Left kidney (tissue), 2 donors: Measurements from ENCODE around the gene RELL2. TPM values are rescaled to one million over a fixed set of nuclear protein-coding genes. Genes with fewer than 3 reads are reported as not detected.

Experiments
- DNase-seq: peaks from one replicate; pipeline ENCODE4 v3.0.0-alpha.2; 2013
- polyA plus RNA-seq: library from polyadenylated mRNA; unstranded; fragments of 120-200 nt; gene quantifications from one replicate; pipeline ENCODE4 v1.2.1, GENCODE V29; 2013; ENCODE audit not compliant: insufficient read length

The RELL2 gene
- polyA plus RNA-seq, 1 donor, result 1.1 TPM

DNA sequence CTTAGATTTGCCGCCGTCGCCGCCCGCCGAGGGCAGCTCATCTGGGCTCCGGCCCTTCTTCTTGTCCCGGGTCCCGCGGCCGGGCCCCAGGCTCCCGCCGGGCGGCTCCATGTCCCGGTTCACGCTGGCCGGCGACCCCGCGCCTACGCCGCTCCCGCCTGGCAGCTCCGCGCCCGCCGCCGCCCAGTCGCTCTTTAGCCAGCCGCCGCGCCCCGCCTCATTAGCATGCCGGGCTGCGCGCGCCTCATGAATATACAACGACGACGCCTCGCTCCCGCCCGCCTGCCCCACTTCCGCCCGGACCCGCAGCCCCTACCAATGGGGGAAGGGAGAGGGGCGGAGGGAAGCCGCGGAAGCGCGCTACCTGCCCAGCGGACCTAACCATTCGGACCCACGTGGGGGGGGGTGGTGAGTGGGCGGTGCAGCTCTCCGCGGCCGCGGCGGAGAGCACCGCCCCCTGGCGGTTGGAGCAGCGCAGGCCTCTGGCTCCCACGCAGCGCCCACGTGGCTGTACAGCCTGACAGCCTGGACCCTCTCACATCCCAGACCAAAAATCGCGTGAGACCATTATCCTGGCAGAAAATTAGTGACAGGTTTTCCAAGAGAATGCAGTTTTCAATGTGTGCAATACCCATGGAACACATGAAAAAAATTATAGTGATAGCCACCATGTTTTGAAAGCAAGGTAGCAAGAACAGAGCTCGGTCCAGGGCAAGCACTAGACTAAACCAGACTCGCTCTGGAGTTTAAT is 17.8 kb upstream of the RELL2 start, which contains the start of gene DIAPH1:
TSS of gene DIAPH1 (minus strand) at position 197 of the 751 bp plus-strand sequence. CDS start at position 111, 86 bp downstream.
- DNase-seq, result peak; percentile 95

DNA sequence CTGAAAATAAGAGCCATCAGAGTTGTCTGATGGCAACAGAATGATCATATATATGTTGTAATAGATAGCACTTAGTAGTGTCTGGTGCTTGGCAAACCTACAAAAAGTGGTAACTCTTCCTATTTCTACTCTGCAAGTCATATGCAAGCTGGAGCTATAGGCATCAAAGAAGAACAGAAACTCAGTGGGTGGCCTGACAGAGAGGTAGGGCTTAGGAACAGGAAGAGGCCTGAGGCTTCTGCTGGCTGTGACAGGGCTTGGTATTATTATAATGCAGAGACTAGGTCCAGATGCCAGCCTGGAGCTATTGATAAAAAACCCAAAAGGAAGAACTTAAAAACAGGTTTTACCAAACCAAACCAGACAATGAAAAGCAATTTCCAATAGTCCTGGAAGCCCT is 13.6 kb upstream of the RELL2 start:
- DNase-seq, result no peak

DNA sequence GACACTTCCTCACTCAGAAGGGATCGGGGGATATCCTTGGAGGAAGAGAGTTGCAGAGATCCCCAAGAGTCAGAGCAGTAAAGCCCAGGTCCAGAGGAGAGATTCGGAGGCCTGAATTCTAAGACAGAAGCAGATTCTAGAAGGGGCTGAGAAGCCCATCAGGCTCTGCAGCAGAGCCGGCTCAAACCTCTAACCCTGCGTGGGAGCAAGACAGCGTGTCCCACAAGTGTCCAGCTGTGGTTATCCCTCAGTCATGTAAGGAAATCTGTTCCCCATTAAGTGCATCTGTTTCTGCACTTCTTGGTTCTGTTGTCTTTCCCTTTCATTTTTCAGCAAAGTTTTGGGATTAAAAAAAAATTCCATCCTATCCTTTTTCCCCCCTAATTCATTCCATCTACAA is 13.2 kb upstream of the RELL2 start:
- DNase-seq, result no peak

DNA sequence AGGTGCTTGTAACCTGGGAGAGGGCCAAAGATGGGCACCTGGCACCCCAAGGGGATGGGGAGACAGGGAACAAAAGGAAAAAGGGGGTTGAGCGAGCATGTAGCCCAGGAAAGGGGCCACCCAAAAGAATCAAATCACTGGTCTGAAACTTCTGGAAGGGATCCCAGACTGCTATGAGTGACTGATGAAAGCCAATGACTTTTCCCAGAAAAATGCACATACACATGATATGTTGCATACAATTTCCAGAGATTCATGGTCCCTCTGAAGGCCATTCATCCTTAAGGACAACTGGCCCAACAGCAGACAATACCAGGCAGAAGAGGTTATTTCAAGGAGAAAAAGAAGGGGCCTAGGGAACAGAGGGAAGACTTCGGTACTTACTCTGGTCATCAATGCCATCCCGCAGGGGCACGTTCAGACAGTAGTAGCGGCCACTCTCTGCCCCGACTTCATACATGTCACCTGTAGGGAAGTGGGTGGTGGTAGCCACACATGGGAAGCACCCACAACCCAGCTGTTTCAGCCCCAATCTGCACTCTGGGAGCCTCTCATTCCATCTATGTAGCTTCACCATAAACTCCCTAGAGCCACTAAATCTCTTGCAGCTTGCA is 8.5 kb upstream of the RELL2 start:
- DNase-seq, result no peak

DNA sequence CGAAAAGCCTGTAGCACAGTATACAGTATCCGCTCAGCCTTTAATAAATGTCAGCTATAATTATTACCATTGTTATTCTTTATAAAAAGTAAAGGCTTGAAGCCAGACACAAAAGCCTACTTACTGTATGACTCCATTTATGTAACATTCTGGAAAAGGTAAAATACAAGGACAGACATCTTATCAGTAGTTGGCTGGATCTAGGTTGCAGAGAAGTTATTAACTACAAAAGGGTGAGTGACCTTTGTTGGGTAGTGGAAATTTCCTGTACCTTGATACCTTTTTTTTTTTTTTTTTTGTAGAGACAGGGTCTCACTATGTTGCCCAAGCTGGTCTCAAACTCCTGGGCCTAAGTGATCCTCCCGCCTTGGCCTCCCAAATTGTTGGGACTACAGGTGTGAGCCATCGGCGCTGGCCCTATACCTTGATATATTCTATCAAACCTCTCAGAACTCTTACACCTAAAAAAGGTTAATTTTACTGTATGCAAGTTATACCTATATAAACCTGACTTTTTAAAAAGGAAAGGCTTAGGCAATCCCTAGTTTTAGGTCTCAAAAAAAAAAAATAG is 6.1 kb upstream of the RELL2 start:
- DNase-seq, result no peak

DNA sequence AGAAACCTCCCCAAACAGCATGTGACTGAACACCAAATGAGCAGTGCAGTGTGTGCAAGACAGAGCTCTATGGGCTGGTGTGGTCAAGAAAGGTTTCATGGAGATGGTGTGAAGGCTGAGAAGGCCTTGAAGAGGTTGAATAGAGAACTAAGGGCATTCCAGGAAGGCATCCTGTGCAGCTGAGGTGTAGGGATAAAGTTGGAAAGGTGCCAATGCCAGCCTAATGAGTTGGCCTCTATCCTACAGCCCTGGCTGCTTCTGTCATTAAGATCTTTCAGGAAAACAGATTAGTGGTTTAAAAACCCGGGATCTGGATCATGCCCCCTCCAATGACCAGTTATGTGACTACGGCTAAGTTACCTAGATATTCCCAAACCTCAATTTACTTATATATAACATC is 4.1 kb upstream of the RELL2 start:
- DNase-seq, result no peak

DNA sequence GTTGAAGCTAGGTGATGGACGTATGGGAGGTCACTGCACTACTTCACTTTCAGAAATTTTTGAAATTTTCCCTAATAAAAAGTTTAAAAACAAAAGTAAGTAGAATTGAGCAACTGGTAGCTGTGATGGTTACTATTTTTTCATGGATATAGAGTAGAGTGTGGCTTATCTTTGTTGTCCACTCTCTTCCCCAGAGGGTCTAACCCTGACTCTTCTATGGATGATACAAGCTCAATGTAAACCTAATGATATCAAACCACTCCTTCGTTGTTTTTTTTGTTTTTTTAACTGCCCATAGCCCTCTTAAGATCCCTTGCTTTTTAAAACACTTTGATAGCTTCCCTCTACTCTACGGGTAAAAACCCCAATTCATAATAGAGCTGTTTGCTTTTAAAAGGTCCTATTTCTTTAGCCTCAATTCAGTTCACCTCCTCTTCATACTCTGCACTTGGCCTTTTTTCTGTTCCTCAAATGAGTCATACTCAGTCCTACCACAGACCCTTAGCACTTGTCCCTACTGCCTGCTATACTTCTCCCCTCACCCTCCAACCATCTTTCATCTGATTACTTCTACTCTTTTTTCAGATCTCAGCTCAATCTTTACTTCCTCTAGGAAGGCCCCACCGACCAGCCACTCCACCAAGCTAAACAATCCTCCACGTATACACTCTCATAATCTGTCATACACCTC is 2.8 kb upstream of the RELL2 start:
- no peak for DNase-seq

DNA sequence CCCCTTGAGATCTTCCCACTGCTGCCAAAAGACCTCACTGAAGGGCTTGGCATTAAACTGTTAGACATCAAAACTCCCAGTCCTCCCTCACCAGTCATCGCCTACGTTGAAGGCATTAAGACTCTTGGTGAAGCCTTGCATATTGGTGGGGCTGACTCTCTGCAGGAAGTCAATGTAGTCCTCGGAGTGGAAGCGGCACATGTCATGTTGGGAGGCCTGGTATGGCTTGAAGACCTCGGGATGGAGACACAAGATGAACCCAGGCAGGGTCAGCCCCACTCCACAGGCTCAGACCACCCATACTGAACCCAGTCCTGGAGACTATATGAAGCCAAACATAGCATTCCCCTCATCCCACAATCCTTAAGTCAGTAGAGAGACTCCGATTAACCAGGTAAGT is 2.1 kb upstream of the RELL2 start:
- DNase-seq, result no peak

DNA sequence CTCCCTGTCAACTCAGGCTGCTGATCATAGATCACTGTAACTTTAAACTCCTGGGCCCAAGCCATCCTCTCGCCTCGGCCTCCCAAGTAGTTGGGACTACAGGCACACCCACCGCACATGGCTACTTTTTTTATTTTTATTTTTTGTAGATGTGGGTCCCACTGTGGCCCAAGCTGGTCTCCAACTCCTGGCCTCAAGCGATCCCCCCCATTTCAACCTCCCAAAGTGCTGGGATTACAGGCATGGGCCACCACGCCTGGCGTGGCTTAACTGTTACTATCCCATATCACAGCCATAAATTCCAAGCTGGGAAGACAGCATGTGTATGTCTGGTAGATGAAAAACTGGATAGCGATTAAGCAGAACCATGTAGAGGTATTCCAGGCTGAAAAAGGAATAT is 1.2 kb upstream of the RELL2 start:
- no peak for DNase-seq

DNA sequence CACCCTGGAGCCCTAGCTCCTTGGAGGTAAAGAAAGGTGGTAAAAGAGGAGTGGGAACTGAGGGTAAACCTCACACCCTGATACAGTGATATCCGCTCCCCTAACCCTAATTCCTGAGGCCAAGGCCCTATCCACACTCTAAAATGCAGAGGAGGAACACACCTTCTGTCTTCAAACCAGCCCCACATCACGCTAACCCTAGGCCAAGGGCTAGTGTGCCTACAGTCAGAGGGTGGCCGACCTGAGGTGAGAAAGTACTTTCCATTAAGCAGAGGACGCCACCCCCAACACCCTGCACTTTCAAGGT is 738 bp upstream of the RELL2 start:
- DNase-seq, result no peak

DNA sequence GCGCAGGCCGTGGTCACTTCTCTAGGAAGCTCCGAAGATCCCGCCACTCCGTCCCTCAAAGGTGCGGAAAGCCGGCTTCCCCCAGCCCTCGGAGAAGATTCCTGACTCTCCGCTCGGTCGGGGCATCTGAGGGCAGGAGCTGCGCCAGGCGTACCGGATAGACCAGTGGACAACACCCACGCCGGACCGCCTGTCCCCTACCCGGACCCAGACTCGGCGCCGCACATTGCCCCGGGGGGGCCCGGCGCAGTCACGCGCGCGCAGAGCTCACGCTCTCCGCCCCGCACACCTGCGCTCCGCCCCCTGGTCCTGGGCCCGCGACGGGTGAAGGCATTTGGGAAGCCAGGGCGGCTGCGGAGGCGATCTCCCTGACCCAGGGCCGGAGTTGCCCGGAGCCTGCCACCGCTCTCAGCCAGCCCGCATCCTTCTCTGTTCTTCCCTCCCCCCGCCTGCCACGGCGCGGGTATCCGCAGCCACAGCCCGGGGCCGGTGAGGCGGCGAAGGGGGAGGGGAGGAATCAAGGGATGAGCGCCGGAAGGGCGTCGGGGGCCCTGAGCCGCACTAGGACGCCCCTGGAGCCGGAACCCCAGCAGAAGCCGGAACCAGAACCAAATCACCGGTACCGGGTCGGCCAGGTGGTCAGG is 448 bp downstream of the RELL2 start:
- DNase-seq, result no peak

DNA sequence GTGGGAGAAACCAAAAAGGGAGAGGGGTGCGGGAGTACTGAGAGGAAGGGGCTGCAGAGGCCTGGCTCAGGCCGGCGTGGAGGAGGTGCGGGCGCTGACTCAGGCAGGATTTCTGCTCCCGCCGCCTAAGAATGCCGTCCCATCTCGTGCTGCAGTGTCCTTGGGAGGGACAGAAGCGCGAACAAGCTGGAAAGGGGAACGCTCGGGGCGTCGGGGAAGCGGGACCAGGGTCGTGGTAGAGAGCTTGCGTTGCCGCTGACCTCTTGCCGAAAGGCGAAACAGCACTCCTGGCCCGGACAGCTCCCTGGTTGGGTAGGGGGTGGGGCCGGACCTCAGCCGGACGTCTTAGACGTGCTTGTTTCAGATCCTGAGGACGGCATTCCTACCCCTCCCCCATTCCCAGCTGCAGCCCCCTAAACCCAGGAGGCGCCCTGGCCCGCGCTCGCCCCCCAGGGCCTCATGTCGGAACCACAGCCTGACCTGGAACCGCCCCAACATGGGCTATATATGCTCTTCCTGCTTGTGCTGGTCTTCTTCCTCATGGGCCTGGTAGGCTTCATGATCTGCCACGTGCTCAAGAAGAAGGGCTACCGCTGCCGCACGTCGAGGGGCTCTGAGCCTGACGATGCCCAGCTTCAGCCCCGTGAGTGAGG is 1.1 kb downstream of the RELL2 start:
- peak; percentile 40 for DNase-seq

DNA sequence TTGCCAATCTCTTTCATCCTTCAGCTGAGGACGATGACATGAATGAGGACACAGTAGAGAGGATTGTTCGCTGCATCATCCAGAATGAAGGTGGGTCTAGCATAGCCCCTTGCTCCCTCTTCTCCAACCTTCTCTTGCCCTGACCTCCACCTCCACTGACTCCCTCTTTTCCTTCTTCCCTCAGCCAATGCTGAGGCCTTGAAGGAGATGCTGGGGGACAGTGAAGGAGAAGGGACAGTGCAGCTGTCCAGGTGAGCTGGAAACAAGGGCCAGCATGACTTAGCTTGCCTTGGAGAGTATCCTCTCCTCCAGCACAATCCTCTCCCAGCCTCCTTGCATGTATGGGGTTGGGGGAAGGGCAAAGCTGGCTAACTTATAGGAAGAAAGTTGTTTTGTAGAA is 2.0 kb downstream of the RELL2 start:
- no peak for DNase-seq

DNA sequence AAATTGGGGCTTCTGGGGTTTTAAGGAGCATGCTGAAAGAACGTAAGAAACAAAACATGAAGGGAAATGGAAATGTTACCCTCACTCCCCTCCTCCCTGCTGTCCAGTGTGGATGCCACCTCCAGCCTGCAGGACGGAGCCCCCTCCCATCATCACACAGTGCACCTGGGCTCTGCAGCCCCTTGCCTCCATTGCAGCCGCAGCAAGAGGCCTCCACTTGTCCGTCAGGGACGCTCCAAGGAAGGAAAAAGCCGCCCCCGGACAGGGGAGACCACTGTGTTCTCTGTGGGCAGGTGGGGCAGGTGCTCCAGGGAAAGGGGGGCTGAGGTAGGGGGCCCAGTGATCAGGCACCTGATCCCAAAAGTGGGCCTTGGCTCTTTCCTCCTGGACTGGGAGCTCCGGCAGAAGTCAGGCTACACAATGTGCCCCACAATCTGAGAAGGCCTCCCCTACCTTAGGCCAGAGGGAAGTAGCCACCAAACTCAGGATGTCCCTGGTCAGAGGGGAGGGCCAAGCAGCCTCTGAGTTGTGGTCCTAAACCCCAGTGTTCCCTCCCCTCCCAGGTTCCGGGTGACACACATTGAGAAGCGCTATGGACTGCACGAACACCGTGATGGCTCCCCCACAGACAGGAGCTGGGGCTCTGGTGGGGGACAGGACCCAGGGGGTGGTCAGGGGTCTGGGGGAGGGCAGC is 2.7 kb downstream of the RELL2 start:
- no peak for DNase-seq

DNA sequence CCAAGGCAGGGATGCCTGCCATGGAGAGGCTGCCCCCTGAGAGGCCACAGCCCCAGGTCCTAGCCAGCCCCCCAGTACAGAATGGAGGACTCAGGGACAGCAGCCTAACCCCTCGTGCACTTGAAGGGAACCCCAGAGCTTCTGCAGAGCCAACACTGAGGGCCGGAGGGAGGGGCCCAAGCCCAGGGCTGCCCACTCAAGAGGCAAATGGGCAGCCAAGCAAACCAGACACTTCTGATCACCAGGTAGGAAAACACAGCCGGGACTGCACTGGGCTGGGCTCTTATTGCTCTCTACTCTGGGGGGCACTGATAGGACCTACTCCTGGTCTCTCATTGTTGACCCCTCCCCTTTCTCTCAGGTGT is 3.2 kb downstream of the RELL2 start:
- no peak for DNase-seq

DNA sequence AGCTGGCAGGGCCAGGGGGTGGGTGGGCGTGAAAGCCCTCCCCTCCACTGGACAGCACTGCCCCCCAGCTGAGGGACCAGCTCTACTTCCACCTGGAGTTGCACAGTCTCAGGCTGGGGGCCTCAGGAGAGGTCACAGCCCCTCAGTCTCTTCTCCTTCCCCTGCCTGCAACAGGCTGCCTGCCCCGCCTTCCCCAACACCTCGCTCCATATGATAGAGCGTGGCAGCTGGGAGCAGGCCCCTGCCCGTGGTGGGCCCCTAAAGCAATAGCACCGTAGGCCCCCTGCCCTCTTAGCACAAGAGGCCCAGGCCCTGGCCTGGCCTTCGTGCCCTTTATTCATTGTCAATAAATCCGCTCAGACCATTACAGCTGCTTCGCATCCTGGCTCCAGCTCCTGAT is 3.9 kb downstream of the RELL2 start:
- DNase-seq, result no peak

DNA sequence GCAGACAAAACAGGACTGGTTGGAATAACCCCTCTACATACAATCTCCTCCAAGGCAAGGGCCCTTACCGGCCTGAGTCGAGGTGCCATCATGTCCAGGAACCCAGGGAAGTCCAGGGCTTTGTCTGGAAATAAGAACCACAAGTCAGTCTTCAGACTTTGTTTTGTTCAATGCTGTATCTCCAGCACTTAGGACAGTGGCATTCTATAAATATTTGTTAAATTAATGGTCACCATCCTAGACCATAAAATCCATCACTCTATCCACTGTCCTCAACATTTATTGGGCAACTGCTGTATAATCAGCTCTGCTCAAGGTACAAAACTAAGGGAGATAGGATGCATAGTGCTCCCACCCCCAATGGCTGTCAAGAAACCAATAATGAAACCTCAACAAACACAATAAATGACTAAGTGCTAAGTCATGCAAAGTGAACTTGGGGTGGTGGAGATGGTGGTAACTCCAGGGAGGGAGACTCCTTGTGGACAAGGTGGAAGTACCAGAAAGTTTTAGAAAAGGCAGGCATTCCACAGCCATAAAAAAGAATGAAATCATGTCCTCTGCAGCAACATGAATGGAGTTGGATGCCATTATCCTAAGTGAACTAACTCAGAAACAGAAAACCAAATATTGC is 5.0 kb downstream of the RELL2 start:
- DNase-seq, result no peak

DNA sequence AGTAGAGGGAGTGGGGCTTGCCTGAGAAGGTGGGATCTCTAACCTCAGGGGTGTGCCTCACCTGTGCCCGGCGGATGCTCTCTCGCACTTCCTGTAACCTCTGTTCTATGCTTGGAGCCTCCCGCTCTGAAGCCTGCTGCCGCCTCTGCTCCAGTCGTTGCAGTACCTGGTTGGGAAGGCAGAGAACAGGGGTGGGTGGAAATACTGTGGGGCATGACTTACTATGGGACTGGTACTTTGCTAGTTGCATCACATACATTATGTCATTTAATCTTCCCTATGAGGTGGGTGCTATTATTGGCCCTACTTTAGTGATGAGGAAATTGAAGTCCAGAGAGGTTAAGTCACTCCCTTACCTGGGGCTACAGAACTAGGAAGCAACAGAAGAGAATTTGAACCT is 9.2 kb downstream of the RELL2 start:
- no peak for DNase-seq

DNA sequence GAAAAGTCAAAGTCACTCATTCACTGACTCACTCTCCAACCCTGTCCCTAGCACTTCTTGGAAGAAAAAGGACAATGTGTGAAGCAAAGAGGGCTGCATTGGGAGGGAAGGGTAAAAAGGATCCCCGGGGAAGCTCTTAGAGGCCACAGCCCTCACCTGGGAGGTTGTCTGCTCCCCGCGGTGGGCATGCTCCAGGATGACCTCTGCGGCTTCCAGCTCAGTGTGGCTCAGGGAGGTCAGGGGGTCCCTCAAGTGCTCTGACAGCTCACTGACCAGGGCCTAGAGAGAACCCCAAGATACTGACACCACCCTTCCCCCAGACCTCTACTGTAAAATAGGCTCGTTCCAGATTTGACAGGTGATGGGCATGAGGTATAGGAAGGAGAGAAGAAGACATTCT is 10.4 kb downstream of the RELL2 start:
- DNase-seq, result no peak

DNA sequence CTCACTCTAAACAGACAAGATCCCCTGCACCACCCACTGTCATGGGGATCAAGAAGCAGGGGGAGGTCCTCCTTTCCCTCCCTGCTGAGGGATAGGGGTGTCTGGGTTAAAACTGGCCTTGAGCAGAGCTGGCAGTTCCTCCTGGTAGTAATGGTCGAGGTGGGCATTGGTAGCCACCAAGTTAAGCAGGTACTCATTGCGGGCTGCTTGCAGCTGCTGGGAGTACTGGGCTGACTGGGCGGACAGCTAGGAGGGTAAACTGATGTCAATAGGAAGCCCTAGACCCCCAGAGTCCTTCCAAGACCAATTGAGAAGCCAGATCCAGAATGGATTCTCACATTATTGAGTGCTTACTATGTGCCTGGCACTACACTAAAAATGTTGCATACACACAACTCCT is 11.1 kb downstream of the RELL2 start:
- DNase-seq, result no peak

DNA sequence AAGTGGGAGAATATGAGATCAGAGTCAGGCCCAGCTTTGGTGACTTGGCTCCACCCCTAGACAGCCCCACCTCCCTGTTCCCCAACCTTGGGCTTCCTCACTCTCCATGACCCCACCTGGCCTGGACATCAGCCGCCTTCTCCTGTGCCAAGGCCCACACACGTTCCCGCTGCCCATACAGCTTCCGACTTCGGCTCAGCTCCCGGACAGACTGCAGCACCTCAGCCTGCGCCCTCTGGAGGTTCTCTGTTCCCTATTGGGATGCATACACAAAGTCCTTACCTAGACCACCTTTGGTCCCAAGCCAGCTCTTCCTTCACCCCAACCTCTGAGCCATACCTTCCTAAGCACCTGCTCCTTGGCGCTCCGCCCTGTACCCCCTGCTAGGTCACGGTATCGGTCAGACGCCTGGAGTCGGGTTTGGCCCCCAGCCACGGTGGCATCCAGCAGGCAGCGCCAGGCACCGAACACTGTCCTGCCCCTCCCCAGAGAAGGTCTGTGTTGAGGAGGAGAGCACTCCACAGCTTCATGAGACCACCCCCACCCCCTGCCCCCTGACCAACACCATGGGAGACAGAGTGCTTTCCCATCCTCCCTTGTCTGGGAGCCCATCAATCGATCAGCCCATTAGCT is 12.4 kb downstream of the RELL2 start:
- DNase-seq, result no peak
